ENCODE data around the gene PRELID2.

Gene PRELID2

GRCh38 chr5:145806923-145807322 lies 28.2 kb downstream of the PRELID2 start:
- Histone ChIP-seq H2AFZ (ENCODE audit: low read depth, low read length) (no peak overlapping the region), H3K27ac (ENCODE audit: low read length) (no peak overlapping the region), H3K27me3 (ENCODE audit: low read depth, low read length) (no peaks in the 10 kb centered on the region), H3K9me3 (ENCODE audit: insufficient read depth, low read length) (no peaks in the 10 kb centered on the region), H3K4me3 (ENCODE audit: low read length) (no peak overlapping the region), H3K79me2 (ENCODE audit: low read length) (no peaks in the 10 kb centered on the region), H3K36me3 (replicated peaks; ENCODE audit: low read depth, low read length) (no peaks in the 10 kb centered on the region), H3K4me2 (ENCODE audit: low read length) (no peak overlapping the region), H3K4me1 (ENCODE audit: low read length) (no peaks in the 10 kb centered on the region), H4K20me1 (ENCODE audit: insufficient read depth, low read length) (no peaks in the 10 kb centered on the region), H3K9ac (ENCODE audit: low read length) (no peak overlapping the region)
- TF ChIP-seq CTCF (IDR thresholded peaks at IDR 0.05; ENCODE audit: low read depth, low read length) (no peak), EZH2phosphoT487 (IDR thresholded peaks at IDR 0.05; ENCODE audit: low read depth) (no peak)

- H3K79me2 ChIP-seq (ENCODE audit: low read length): no peaks in the 10 kb centered on the region
- H2AFZ ChIP-seq (ENCODE audit: low read depth, low read length): no peak overlapping the region
- H3K9ac ChIP-seq (ENCODE audit: low read length): no peak overlapping the region
- TF ChIP-seq EZH2phosphoT487 (IDR thresholded peaks at IDR 0.05; ENCODE audit: low read depth) (no peak), CTCF (IDR thresholded peaks at IDR 0.05; ENCODE audit: low read depth, low read length) (no peak)
- no peaks in the 10 kb centered on the region for H3K36me3 ChIP-seq (replicated peaks; ENCODE audit: low read depth, low read length)
- H3K27ac ChIP-seq (ENCODE audit: low read length): no peak overlapping the region
- no peaks in the 10 kb centered on the region for H3K27me3 ChIP-seq (ENCODE audit: low read depth, low read length)
- H3K4me2 ChIP-seq (ENCODE audit: low read length): no peak overlapping the region
- no peaks in the 10 kb centered on the region for H4K20me1 ChIP-seq (ENCODE audit: insufficient read depth, low read length)
- H3K4me1 ChIP-seq (ENCODE audit: low read length): no peaks in the 10 kb centered on the region
- H3K9me3 ChIP-seq (ENCODE audit: insufficient read depth, low read length): no peaks in the 10 kb centered on the region
- no peak overlapping the region for H3K4me3 ChIP-seq (ENCODE audit: low read length)
Observed at GRCh38 chr5:145805819-145806218, 29.3 kb downstream of the PRELID2 start.

GRCh38 chr5:145804701-145805100 lies 30.4 kb downstream of the PRELID2 start:
- no peaks in the 10 kb centered on the region for H3K27me3 ChIP-seq (ENCODE audit: low read depth, low read length)
- no peak overlapping the region for H3K4me2 ChIP-seq (ENCODE audit: low read length)
- no peak overlapping the region for H2AFZ ChIP-seq (ENCODE audit: low read depth, low read length)
- no peak overlapping the region for H3K4me3 ChIP-seq (ENCODE audit: low read length)
- no peaks in the 10 kb centered on the region for H3K79me2 ChIP-seq (ENCODE audit: low read length)
- no peaks in the 10 kb centered on the region for H3K36me3 ChIP-seq (replicated peaks; ENCODE audit: low read depth, low read length)
- TF ChIP-seq EZH2phosphoT487 (IDR thresholded peaks at IDR 0.05; ENCODE audit: low read depth) (no peak), CTCF (IDR thresholded peaks at IDR 0.05; ENCODE audit: low read depth, low read length) (no peak)
- no peak overlapping the region for H3K27ac ChIP-seq (ENCODE audit: low read length)
- H3K9ac ChIP-seq (ENCODE audit: low read length): no peak overlapping the region
- H4K20me1 ChIP-seq (ENCODE audit: insufficient read depth, low read length): no peaks in the 10 kb centered on the region
- no peaks in the 10 kb centered on the region for H3K9me3 ChIP-seq (ENCODE audit: insufficient read depth, low read length)
- H3K4me1 ChIP-seq (ENCODE audit: low read length): no peaks in the 10 kb centered on the region

GRCh38 chr5:145803112-145804004 lies 31.8 kb downstream of the PRELID2 start:
- Histone ChIP-seq H2AFZ (ENCODE audit: low read depth, low read length) (no peak overlapping the region), H3K4me3 (ENCODE audit: low read length) (no peak overlapping the region), H3K4me1 (ENCODE audit: low read length) (no peaks in the 10 kb centered on the region), H3K27me3 (ENCODE audit: low read depth, low read length) (no peaks in the 10 kb centered on the region), H3K4me2 (ENCODE audit: low read length) (no peak overlapping the region), H3K9ac (ENCODE audit: low read length) (no peak overlapping the region), H4K20me1 (ENCODE audit: insufficient read depth, low read length) (no peaks in the 10 kb centered on the region), H3K79me2 (ENCODE audit: low read length) (no peaks in the 10 kb centered on the region), H3K27ac (ENCODE audit: low read length) (no peak overlapping the region), H3K9me3 (ENCODE audit: insufficient read depth, low read length) (no peaks in the 10 kb centered on the region), H3K36me3 (replicated peaks; ENCODE audit: low read depth, low read length) (no peaks in the 10 kb centered on the region)
- TF ChIP-seq EZH2phosphoT487 (IDR thresholded peaks at IDR 0.05; ENCODE audit: low read depth) (no peak), CTCF (IDR thresholded peaks at IDR 0.05; ENCODE audit: low read depth, low read length) (no peak)

All from OCI-LY3 (cell line).